WTC11 (cell line): ENCODE measurements around the gene GALK2. TPM values are rescaled to one million over a fixed set of nuclear protein-coding genes. Genes with fewer than 3 reads are reported as not detected.

Source experiments
- ATAC-seq: fragments of 200-7000 bp; cut with Tn5 transposase; 2 replicates; pipeline ENCODE4 v1.10.0; 2021; ENCODE audit warnings: mild to moderate bottlenecking, moderate library complexity
- CTCF ChIA-PET: fragments of 300-600 bp; sonication (Branson Sonifier 250); formaldehyde crosslinking; loops from one replicate; lab custom pipeline; 2021; ENCODE audit warnings: antibody characterized with exemption; lab: Charles Lee
- POLR2A ChIA-PET: fragments of 350-600 bp; sonication (Branson Sonifier 250); formaldehyde crosslinking; loops from one replicate; lab custom pipeline; 2021; ENCODE audit warnings: antibody characterized with exemption; lab: Charles Lee
- DNase-seq: peaks from one replicate; pipeline ENCODE4 v3.0.0; 2021; ENCODE audit warnings: low spot score
- H3K27ac Mint-ChIP-seq: 2 replicates; pipeline ENCODE4 v1.8.0; 2021; ENCODE audit warnings: mixed read lengths
- H3K27me3 Mint-ChIP-seq: 2 replicates; pipeline ENCODE4 v1.8.0; 2021; ENCODE audit warnings: low read depth, mild to moderate bottlenecking, moderate library complexity, mixed read lengths
- H3K36me3 Mint-ChIP-seq: 2 replicates; pipeline ENCODE4 v1.8.0; 2021; ENCODE audit warnings: mixed read lengths
- H3K4me1 Mint-ChIP-seq: 2 replicates; pipeline ENCODE4 v1.8.0; 2022; ENCODE audit warnings: mixed read lengths
- H3K4me3 Mint-ChIP-seq: 2 replicates; pipeline ENCODE4 v1.8.0; 2021; ENCODE audit warnings: mild to moderate bottlenecking, moderate library complexity, mixed read lengths
- H3K9me3 Mint-ChIP-seq: 2 replicates; pipeline ENCODE4 v1.8.0; 2021; ENCODE audit warnings: mixed read lengths
- ATF1 ChIP-seq: sonication (generic); formaldehyde crosslinking; IDR thresholded peaks from 2 replicates; pipeline ENCODE4 v1.8.1; 2023; ENCODE audit warnings: mild to moderate bottlenecking, moderate library complexity, missing genetic modification reagents
- ATF6 ChIP-seq: sonication (generic); formaldehyde crosslinking; IDR thresholded peaks from 2 replicates; pipeline ENCODE4 v1.8.1; 2023; ENCODE audit warnings: mild to moderate bottlenecking, missing genetic modification reagents
- CREM ChIP-seq: sonication (generic); formaldehyde crosslinking; IDR thresholded peaks from 2 replicates; pipeline ENCODE4 v1.8.1; 2022; ENCODE audit warnings: mild to moderate bottlenecking, missing genetic modification reagents, moderate library complexity
- E2F4 ChIP-seq: sonication (generic); formaldehyde crosslinking; IDR thresholded peaks from 2 replicates; pipeline ENCODE4 v1.8.1; 2022; ENCODE audit warnings: low read depth, mild to moderate bottlenecking, moderate library complexity, missing genetic modification reagents, borderline replicate concordance
- ELF4 ChIP-seq: sonication (generic); formaldehyde crosslinking; IDR thresholded peaks from 2 replicates; pipeline ENCODE4 v1.8.1; 2022; ENCODE audit warnings: low read depth, mild to moderate bottlenecking, moderate library complexity, missing genetic modification reagents
- FOXP1 ChIP-seq: sonication (generic); formaldehyde crosslinking; IDR thresholded peaks from 2 replicates; pipeline ENCODE4 v1.8.0; 2022; ENCODE audit warnings: missing genetic modification reagents, mild to moderate bottlenecking, moderate library complexity, borderline replicate concordance
- FOXP4 ChIP-seq: sonication (generic); formaldehyde crosslinking; IDR thresholded peaks from 2 replicates; pipeline ENCODE4 v1.8.0; 2022; ENCODE audit warnings: mild to moderate bottlenecking, missing genetic modification reagents
- MAX ChIP-seq: sonication (generic); formaldehyde crosslinking; IDR thresholded peaks from 2 replicates; pipeline ENCODE4 v1.8.0; 2022; ENCODE audit warnings: mild to moderate bottlenecking, missing genetic modification reagents
- MXD4 ChIP-seq: fragments of 250-450 bp; sonication (Bioruptor Pico); IDR thresholded peaks from 2 replicates; pipeline ENCODE4 v1.8.0; 2021; ENCODE audit warnings: mild to moderate bottlenecking, moderate library complexity, borderline replicate concordance
- NFYB ChIP-seq: sonication (generic); formaldehyde crosslinking; conservative IDR thresholded peaks from 2 replicates; pipeline ENCODE4 v1.8.0; 2022; ENCODE audit warnings: low read depth, missing genetic modification reagents
- NR2C2 ChIP-seq: sonication (generic); formaldehyde crosslinking; IDR thresholded peaks from 2 replicates; pipeline ENCODE4 v1.8.0; 2022; ENCODE audit warnings: mild to moderate bottlenecking, missing genetic modification reagents
- NR3C1 ChIP-seq: sonication (generic); formaldehyde crosslinking; conservative IDR thresholded peaks from 2 replicates; pipeline ENCODE4 v1.8.1; 2023; ENCODE audit warnings: low read depth, mild to moderate bottlenecking, missing genetic modification reagents
- OVOL2 ChIP-seq: fragments of 250-450 bp; sonication (Bioruptor Pico); IDR thresholded peaks from 2 replicates; pipeline ENCODE4 v1.9.0; 2021; ENCODE audit warnings: mild to moderate bottlenecking, borderline replicate concordance
- RELA ChIP-seq: sonication (generic); formaldehyde crosslinking; IDR thresholded peaks from 2 replicates; pipeline ENCODE4 v1.8.1; 2022; ENCODE audit warnings: missing genetic modification reagents, mild to moderate bottlenecking, borderline replicate concordance
- RORB ChIP-seq: fragments of 250-450 bp; sonication (Bioruptor Pico); IDR thresholded peaks from 2 replicates; pipeline ENCODE4 v1.9.0; 2021; ENCODE audit warnings: mild to moderate bottlenecking
- STAT6 ChIP-seq: sonication (generic); formaldehyde crosslinking; conservative IDR thresholded peaks from 2 replicates; pipeline ENCODE4 v1.8.1; 2023; ENCODE audit warnings: mild to moderate bottlenecking, low read depth, missing genetic modification reagents, moderate library complexity
- ZNF423 ChIP-seq: fragments of 250-450 bp; sonication (Bioruptor Pico); IDR thresholded peaks from 2 replicates; pipeline ENCODE4 v2.1.2; 2022; ENCODE audit warnings: mild to moderate bottlenecking, moderate library complexity
- total RNA-seq: library from RNA; stranded (reverse); gene quantifications from 3 replicates; pipeline ENCODE4 v1.2.3, GENCODE V29; 2021

GALK2 gene
- total RNA-seq, 1 experiment from 2014 or later = 16.9 TPM

- TF ChIP-seq FOXP4 (no peak), ATF1 (CRISPR knock-in tag) (no peak), CREM (CRISPR knock-in tag) (no peak), RELA (CRISPR knock-in tag) (no peak), MXD4 (CRISPR knock-in tag) (no peak), ZNF423 (CRISPR knock-in tag) (no peak), ATF6 (CRISPR knock-in tag) (no peak), FOXP1 (CRISPR knock-in tag) (no peak), STAT6 (no peak), NR2C2 (no peak), NFYB (CRISPR knock-in tag) (no peak), ELF4 (CRISPR knock-in tag) (no peak)
- CTCF ChIA-PET = interaction anchor here (1.5 kb wide), 1 partner anchor 189 kb away, joined by 5 read pairs; no protein-coding TSS in a partner anchor
- Mint-ChIP-seq H3K27me3 (no peaks in the 10 kb centered on the region), H3K9me3 (no peaks in the 10 kb centered on the region; the same call in 1 of the 2 replicates), H3K4me3 (no peak overlapping the region), H3K27ac (no peak overlapping the region), H3K36me3 (peaks cover 15% of the 10 kb centered on the region), H3K4me1 (peaks cover 16% of the 10 kb centered on the region)
- DNase-seq (no peak), ATAC-seq (no peak)
- POLR2A ChIA-PET = no interaction called here
Observed at GRCh38 chr15:49282366-49282765, 112.3 kb downstream of the GALK2 start.

GRCh38 chr15:49286649-49287404 is 116.8 kb downstream of the GALK2 start:
- Mint-ChIP-seq H3K36me3 (peaks cover 15% of the 10 kb centered on the region), H3K4me3 (no peak overlapping the region), H3K27me3 (no peaks in the 10 kb centered on the region)
- no peak for ATAC-seq
- DNase-seq = no peak
- TF ChIP-seq RORB (peak; percentile 72; the same call in 1 of the 2 replicates), CREM (CRISPR knock-in tag) (no peak)
- TF ChIP-seq, all 79 proteins: peak for 1
- Mint-ChIP-seq H3K4me1 (peaks cover 27% of the 10 kb centered on the region), H3K9me3 (no peaks in the 10 kb centered on the region; the same call in 1 of the 2 replicates), H3K27ac (no peak overlapping the region)
- ChIA-PET CTCF (no interaction called here), POLR2A (no interaction called here)

DNA sequence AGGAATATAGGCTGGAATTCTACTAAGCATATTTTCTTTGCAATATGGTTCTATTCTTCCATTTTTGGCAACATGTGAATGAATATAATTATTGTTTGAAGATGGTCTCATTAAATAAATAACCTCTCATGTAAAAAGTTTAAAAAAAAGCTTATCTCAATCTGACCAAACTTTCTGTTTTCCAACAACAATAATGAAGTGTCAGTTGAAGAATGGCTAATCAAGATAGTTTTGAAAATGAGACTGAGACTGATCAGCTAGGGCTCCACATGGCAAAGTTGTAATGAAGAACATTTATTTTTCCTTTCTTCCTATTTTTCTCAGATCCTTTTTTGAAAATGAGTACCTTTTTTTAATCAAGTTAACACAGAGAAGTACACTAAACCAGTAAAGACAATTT is 117.4 kb downstream of the GALK2 start:
- no peak for ATAC-seq
- Mint-ChIP-seq H3K9me3 (no peaks in the 10 kb centered on the region; the same call in 1 of the 2 replicates), H3K27ac (no peak overlapping the region), H3K36me3 (peaks cover 15% of the 10 kb centered on the region), H3K27me3 (no peaks in the 10 kb centered on the region), H3K4me1 (peaks cover 29% of the 10 kb centered on the region), H3K4me3 (no peak overlapping the region)
- no peak for DNase-seq
- CTCF ChIA-PET = no interaction called here
- POLR2A ChIA-PET = no interaction called here
- no peak for TF ChIP-seq OVOL2 (CRISPR knock-in tag)
- no peak for TF ChIP-seq MAX (CRISPR knock-in tag)
- no peak for TF ChIP-seq NR3C1 (CRISPR knock-in tag)
- no peak for TF ChIP-seq E2F4 (CRISPR knock-in tag)
